Omental fat pad (tissue), 4 donors: ENCODE measurements around the gene OR10R2. TPM values are rescaled to one million over a fixed set of nuclear protein-coding genes. Genes with fewer than 3 reads are reported as not detected.

Source experiments
- ATAC-seq: fragments of 150-250 bp; one replicate; pipeline ENCODE4 v1.9.1; 2016; ENCODE audit warnings: mild to moderate bottlenecking, moderate library complexity; ENCODE audit not compliant: low FRiP score
- DNase-seq: peaks from one replicate; pipeline ENCODE4 v3.0.0-alpha.2; 2019; ENCODE audit warnings: low spot score
- CTCF ChIP-seq, 3 donors: fragments of 450-650 bp; IDR thresholded peaks; one replicate each; pipeline ENCODE4 v1.5.1; 2016 to 2017; ENCODE audit warnings: antibody characterized with exemption in 3 of 3, mild to moderate bottlenecking in 3 of 3, moderate library complexity in 2 of 3
- total RNA-seq, 4 donors: library from RNA; depleted of rRNA; stranded (reverse); fragments of >200 nt; gene quantifications; one replicate each; pipeline ENCODE4 v1.1.0, GENCODE V29; 2016

Gene OR10R2
- total RNA-seq, 4 donors from 2014 or later: not detected

GRCh38 chr1:158506369-158506987 lies 34.5 kb downstream of the OR10R2 start:
- ATAC-seq: no peak
- TF ChIP-seq CTCF (IDR thresholded peaks at IDR 0.05): no peak
- peak; percentile 33 for DNase-seq

- ATAC-seq (no peak), DNase-seq (no peak)
- TF ChIP-seq CTCF (IDR thresholded peaks at IDR 0.05): no peak
These were observed 35.5 kb downstream of the OR10R2 start for GRCh38 chr1:158507511-158507910.

- ATAC-seq (no peak), DNase-seq (no peak)
- no peak for TF ChIP-seq CTCF (IDR thresholded peaks at IDR 0.05)
These were observed 37.6 kb downstream of the OR10R2 start for GRCh38 chr1:158509471-158510156.

DNA sequence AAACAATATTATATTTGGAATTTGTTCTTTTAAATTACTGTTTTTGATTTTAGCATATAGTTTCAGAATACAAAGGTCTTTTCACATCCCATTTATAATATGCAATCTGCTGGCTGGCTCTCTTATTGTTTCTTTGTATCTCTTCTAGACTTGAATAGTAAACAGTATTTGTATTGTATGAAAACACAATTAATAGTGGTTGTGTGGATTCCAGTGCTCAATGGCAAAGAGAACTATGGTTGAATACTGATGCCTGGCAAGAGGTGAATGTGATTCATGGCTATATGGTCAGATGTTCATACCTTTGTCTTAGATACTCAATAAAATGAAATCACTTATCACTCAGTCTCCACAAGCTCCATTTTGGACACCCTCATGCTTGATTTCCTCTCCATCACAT lies 44.9 kb downstream of the OR10R2 start:
- no peak for TF ChIP-seq CTCF (IDR thresholded peaks at IDR 0.05)
- ATAC-seq: no peak

DNA sequence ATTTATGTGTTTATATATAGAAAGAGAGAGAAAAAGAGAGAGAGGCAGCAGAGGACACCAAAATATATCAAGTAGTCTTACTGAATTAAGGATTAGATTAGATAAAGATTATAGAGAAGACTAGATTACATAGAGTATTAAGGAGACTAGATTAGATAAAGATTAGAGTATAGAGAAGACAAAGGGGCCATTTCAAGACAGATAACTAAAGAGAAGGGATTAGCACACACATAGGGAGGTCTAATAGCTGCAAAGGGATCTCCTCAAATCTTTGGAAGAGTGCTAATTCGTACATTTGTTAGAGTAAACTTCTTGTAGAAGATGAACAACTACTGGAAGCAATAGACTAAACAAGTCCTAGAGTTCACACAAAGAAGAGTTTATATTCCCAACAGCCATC lies 48.0 kb downstream of the OR10R2 start:
- no peak for DNase-seq
- ATAC-seq: no peak
- no peak for TF ChIP-seq CTCF (IDR thresholded peaks at IDR 0.05)

More for the DNA sequence above, 44.9 kb downstream of the OR10R2 start:
- no peak for DNase-seq

DNA sequence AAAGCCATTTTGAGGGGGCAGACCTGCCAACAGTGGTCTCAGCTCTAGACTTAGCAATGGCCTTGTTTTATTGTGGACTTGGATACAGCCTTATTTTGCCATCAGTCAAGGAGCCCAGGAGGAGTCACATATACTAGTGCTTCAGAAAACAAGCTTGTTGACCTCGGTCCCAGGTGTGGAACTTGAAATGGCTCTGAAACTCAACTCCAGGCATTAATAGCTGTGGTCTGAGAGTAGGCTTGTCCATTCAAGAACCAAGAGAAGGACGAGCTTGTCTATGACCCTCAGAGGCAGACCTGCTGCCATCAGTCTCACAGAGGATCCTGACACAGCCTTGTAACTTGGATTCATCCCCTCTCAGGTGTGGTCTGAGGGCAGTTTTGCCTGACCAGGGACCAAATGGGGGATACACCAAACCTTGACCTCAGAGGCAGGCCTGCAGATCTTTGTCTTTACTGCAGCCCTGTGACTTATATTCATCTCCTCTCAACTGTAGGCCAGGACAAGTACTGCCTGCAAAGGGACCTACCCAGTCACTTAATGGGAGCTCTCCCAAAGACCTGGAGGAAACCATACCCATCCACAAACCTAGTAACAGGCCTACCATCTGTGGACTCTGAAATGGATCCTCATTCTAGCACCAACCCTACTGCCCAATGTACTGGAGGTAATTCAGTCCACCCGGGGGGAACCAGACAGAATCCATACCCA lies 49.1 kb downstream of the OR10R2 start:
- no peak for TF ChIP-seq CTCF (IDR thresholded peaks at IDR 0.05)
- no peak for DNase-seq
- ATAC-seq: no peak
